NCI-H1417 (cell line): ENCODE measurements around the gene NCF2.

Experiments used
- DNase-seq, 3 experiments: peaks; one replicate each; lab custom pipeline; 2025; lab: John Stamatoyannopoulos, UW

NCF2 gene

GRCh38 chr1:183583466-183583865 is 6.8 kb downstream of the NCF2 start:
- no peak for DNase-seq

GRCh38 chr1:183582021-183582713 is 8.1 kb downstream of the NCF2 start:
- no peak for DNase-seq

GRCh38 chr1:183580281-183580682 is 10.0 kb downstream of the NCF2 start:
- DNase-seq: peak; percentile 11 to 71 (median 53)

GRCh38 chr1:183578856-183579255 is 11.4 kb downstream of the NCF2 start:
- no peak for DNase-seq

GRCh38 chr1:183577897-183578465 is 12.3 kb downstream of the NCF2 start:
- DNase-seq: no peak

GRCh38 chr1:183576537-183576936 is 13.7 kb downstream of the NCF2 start:
- DNase-seq: no peak

- no peak for DNase-seq
Observed at GRCh38 chr1:183575606-183576005, 14.7 kb downstream of the NCF2 start.

GRCh38 chr1:183572721-183573120 is 17.5 kb downstream of the NCF2 start:
- no peak for DNase-seq

- DNase-seq: no peak
Observed at GRCh38 chr1:183571678-183572268, 18.5 kb downstream of the NCF2 start.

- DNase-seq: no peak
Observed at GRCh38 chr1:183570451-183570850, 19.8 kb downstream of the NCF2 start.

- no peak for DNase-seq
Observed at GRCh38 chr1:183569801-183570200, 20.5 kb downstream of the NCF2 start.

- no peak for DNase-seq
Observed at GRCh38 chr1:183569141-183569540, 21.1 kb downstream of the NCF2 start.

GRCh38 chr1:183568176-183569021 is 21.9 kb downstream of the NCF2 start:
- no peak for DNase-seq

GRCh38 chr1:183567584-183567983 is 22.7 kb downstream of the NCF2 start:
- no peak for DNase-seq

- no peak for DNase-seq
Observed at GRCh38 chr1:183566026-183566425, 24.2 kb downstream of the NCF2 start.

- DNase-seq: no peak
Observed at GRCh38 chr1:183565261-183565660, 25.0 kb downstream of the NCF2 start.

GRCh38 chr1:183562701-183563100 is 27.6 kb downstream of the NCF2 start:
- DNase-seq: no peak

- DNase-seq: no peak
Observed at GRCh38 chr1:183559061-183559460, 31.2 kb downstream of the NCF2 start.

- DNase-seq: no peak
Observed at GRCh38 chr1:183554577-183554976, 35.7 kb downstream of the NCF2 start.

GRCh38 chr1:183553764-183554163 is 36.5 kb downstream of the NCF2 start:
- no peak for DNase-seq

GRCh38 chr1:183553331-183553730 is 36.9 kb downstream of the NCF2 start:
- DNase-seq: no peak

GRCh38 chr1:183552891-183553290 is 37.4 kb downstream of the NCF2 start:
- no peak for DNase-seq

- DNase-seq: no peak
Observed at GRCh38 chr1:183552441-183552840, 37.8 kb downstream of the NCF2 start.
